HL-60 (cell line): ENCODE results near the gene NPS.
A peak's percentile ranks its signal among the peaks of the same experiment; 100 is the strongest.

Experiments used
- DNase-seq, 2 experiments: peaks; one replicate each; pipeline ENCODE4 v3.0.0-alpha.2; 2010 to 2020; ENCODE audit warnings: low read depth in 1 of 2, low spot score in 1 of 2
- H3K27ac ChIP-seq: fragments of 250-450 bp; sonication (Bioruptor Pico); replicated peaks from 2 replicates; pipeline ENCODE4 v1.5.1; 2020; ENCODE audit warnings: mild to moderate bottlenecking, moderate library complexity
- H3K27me3 ChIP-seq: fragments of 250-450 bp; sonication (Bioruptor Pico); 2 replicates; pipeline ENCODE4 v1.5.1; 2021; ENCODE audit warnings: mild to moderate bottlenecking, moderate library complexity; ENCODE audit not compliant: insufficient read depth, poor library complexity, severe bottlenecking
- H3K4me3 ChIP-seq: replicated peaks from 2 replicates; pipeline ENCODE4 v1.5.1; 2011; ENCODE audit warnings: mild to moderate bottlenecking, control low read depth, low read length; ENCODE audit not compliant: insufficient read depth
- GABPA ChIP-seq: IDR thresholded peaks from 2 replicates; pipeline ENCODE4 v1.6.1; 2012; ENCODE audit warnings: low read depth
- POLR2AphosphoS5 ChIP-seq: IDR thresholded peaks from 2 replicates; pipeline ENCODE4 v1.6.1; 2012; ENCODE audit warnings: low read depth
- SPI1 ChIP-seq: IDR thresholded peaks from 2 replicates; pipeline ENCODE4 v1.6.1; 2012; ENCODE audit warnings: low read depth, mild to moderate bottlenecking, borderline replicate concordance
- TF ChIP-seq, protein P1 (sequence below): IDR thresholded peaks from one replicate; pipeline ENCODE4 v1.5.1; 2011; ENCODE audit warnings: low read length, control low read depth, inconsistent platforms; ENCODE audit not compliant: insufficient read depth
- TF ChIP-seq, protein P2 (sequence below): IDR thresholded peaks from 2 replicates; pipeline ENCODE4 v1.6.1; 2012; ENCODE audit warnings: low read depth; ENCODE audit not compliant: insufficient replicate concordance

NPS gene

DNA sequence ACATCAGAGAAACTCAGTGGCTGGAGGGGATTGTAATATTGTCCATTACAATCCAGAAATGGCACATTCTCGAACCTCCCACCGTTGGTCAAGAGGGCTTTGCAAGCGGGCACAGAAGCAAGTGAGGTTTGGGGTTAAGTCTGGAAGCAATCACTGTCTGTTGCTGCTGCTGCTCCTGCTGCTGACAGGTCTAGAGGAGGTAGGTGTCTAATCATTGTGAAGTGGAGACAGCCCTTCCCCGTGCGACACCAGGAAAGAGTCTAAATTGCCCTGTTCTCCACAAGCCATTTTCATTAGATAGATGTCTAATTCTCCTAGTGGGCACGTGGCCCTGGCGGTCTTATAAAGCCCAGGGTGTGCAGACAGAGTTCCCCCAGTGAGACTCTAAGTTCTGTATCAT lies 43.5 kb downstream of the NPS start:
- TF ChIP-seq GABPA (no peak), SPI1 (no peak), POLR2AphosphoS5 (no peak)
- TF ChIP-seq, protein P1, sequence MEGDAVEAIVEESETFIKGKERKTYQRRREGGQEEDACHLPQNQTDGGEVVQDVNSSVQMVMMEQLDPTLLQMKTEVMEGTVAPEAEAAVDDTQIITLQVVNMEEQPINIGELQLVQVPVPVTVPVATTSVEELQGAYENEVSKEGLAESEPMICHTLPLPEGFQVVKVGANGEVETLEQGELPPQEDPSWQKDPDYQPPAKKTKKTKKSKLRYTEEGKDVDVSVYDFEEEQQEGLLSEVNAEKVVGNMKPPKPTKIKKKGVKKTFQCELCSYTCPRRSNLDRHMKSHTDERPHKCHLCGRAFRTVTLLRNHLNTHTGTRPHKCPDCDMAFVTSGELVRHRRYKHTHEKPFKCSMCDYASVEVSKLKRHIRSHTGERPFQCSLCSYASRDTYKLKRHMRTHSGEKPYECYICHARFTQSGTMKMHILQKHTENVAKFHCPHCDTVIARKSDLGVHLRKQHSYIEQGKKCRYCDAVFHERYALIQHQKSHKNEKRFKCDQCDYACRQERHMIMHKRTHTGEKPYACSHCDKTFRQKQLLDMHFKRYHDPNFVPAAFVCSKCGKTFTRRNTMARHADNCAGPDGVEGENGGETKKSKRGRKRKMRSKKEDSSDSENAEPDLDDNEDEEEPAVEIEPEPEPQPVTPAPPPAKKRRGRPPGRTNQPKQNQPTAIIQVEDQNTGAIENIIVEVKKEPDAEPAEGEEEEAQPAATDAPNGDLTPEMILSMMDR = no peak
- no peak overlapping the region for H3K27ac ChIP-seq
- no peak overlapping the region for H3K4me3 ChIP-seq
- H3K27me3 ChIP-seq = peaks cover 2% of the 10 kb centered on the region
- no peak for DNase-seq

DNA sequence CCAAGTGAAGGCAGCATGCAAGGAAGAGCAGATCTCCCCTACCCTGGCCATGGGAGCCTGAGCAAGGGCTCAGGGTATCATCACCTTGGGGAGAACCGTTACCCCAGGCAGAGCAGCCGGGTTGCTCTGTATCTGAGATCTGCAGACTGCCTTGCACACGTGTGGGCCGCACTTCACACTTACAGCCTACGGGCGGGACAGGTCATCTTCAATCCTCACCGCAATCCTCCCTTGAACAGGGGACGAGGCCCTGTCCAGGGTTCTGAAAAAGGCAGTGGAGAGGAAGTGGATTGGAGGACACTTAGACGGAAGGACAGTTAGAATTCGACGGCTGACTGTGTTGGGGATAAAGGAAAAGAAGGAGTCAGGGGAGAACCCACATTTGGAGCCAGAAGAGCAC lies 51.4 kb downstream of the NPS start:
- no peak overlapping the region for H3K4me3 ChIP-seq
- H3K27me3 ChIP-seq = no peaks in the 10 kb centered on the region
- no peak for DNase-seq
- TF ChIP-seq, protein P2, sequence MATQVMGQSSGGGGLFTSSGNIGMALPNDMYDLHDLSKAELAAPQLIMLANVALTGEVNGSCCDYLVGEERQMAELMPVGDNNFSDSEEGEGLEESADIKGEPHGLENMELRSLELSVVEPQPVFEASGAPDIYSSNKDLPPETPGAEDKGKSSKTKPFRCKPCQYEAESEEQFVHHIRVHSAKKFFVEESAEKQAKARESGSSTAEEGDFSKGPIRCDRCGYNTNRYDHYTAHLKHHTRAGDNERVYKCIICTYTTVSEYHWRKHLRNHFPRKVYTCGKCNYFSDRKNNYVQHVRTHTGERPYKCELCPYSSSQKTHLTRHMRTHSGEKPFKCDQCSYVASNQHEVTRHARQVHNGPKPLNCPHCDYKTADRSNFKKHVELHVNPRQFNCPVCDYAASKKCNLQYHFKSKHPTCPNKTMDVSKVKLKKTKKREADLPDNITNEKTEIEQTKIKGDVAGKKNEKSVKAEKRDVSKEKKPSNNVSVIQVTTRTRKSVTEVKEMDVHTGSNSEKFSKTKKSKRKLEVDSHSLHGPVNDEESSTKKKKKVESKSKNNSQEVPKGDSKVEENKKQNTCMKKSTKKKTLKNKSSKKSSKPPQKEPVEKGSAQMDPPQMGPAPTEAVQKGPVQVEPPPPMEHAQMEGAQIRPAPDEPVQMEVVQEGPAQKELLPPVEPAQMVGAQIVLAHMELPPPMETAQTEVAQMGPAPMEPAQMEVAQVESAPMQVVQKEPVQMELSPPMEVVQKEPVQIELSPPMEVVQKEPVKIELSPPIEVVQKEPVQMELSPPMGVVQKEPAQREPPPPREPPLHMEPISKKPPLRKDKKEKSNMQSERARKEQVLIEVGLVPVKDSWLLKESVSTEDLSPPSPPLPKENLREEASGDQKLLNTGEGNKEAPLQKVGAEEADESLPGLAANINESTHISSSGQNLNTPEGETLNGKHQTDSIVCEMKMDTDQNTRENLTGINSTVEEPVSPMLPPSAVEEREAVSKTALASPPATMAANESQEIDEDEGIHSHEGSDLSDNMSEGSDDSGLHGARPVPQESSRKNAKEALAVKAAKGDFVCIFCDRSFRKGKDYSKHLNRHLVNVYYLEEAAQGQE = peak; percentile 91
- TF ChIP-seq GABPA (no peak), SPI1 (no peak)
- H3K27ac ChIP-seq = no peak overlapping the region
